Pancreas (tissue), 10 donors: Measurements from ENCODE around the gene AIFM2. TPM values are rescaled to one million over a fixed set of nuclear protein-coding genes. Genes with fewer than 3 reads are reported as not detected.

ENCODE experiments used
- ATAC-seq, 4 donors: fragments of 200-7000 bp; cut with Tn5 transposase; one replicate each; pipeline versions ENCODE4 v1.8.0 to v1.9.1; 2020; ENCODE audit warnings: mild to moderate bottlenecking in 4 of 4, moderate library complexity in 4 of 4
- DNase-seq, 6 donors: peaks; one replicate each; pipeline ENCODE4 v3.0.0-alpha.2; 2020
- FAIRE-seq: peaks from 2 replicates; lab custom pipeline; 2012; peaks lifted over from hg19 to GRCh38; lab: Jason Lieb, UNC
- H3K27ac ChIP-seq, 4 donors: fragments of 200-600 bp; sonication (generic); 1 replicate in 3 of 4; 2 replicates in 1 of 4; pipeline versions ENCODE4 v1.5.0 to v1.8.0; 2020
- H3K27me3 ChIP-seq, 4 donors: fragments of 200-600 bp; one replicate each; pipeline ENCODE4 v1.8.0; 2021
- H3K36me3 ChIP-seq, 3 donors: fragments of 200-600 bp; sonication (generic) in 1 of 3; one replicate each; pipeline versions ENCODE4 v1.5.0 to v1.8.0; 2020 to 2021
- H3K4me1 ChIP-seq, 3 donors: fragments of 200-600 bp; one replicate each; pipeline ENCODE4 v1.8.0; 2021
- H3K4me3 ChIP-seq, 4 donors: fragments of 200-600 bp; sonication (generic) in 2 of 4; one replicate each; pipeline versions ENCODE4 v1.5.0 to v1.8.0; 2020 to 2021
- H3K9me3 ChIP-seq, 4 donors: fragments of 200-600 bp; one replicate each; pipeline ENCODE4 v1.8.0; 2021
- WGBS, 2 donors: extraction: QIAGEN DNeasy Blood & Tissue Kit; methylation state at CpG; one replicate each; pipeline ENCODE4 v1.1.7; 2013; 5-methylcytosine and 5-hydroxymethylcytosine counted together
- intact Hi-C, 3 donors: fragments of 100-400 bp; cut with DNase I; formaldehyde crosslinking; loops; one replicate each; pipeline versions ENCODE4 v1.11.1 to v1.14.2; 2022
- polyA plus RNA-seq, 2 donors: library from polyadenylated mRNA; stranded (reverse); fragments of 200-250 nt; gene quantifications; one replicate each; pipeline ENCODE4 v1.2.3, GENCODE V29; 2013
- total RNA-seq, 6 donors: library from RNA; stranded (reverse); fragmentation: NEBNext Ultra II Directional in 4 of 6; extraction: Animal tissue kit (Norgen Biotek cat#: 25700) in 4 of 6; gene quantifications; one replicate each; pipeline versions ENCODE4 v1.2.1 to v1.2.4, GENCODE V29; 2021 to 2023
- TF ChIP-seq, protein P1 (sequence below), 4 donors: fragments of 200-600 bp; sonication (generic) in 3 of 4; IDR thresholded peaks; one replicate each; pipeline versions ENCODE4 v1.5.0 to v1.8.0; 2021; ENCODE audit warnings: antibody characterized with exemption in 4 of 4
- donor health status: healthy with polysubstance abuse.
- donor health status: DM: no; HTN: no; CAD: no; lungs with moderate emphysema.
- donor health status: DM: no; HTN: no; CAD: no.
- donor health status: control.
- donor health status: control.
- donor health status: Bipolar disorder and iron deficiency.
- donor health status: DM: yes; HTN: yes; CAD: no.
- donor health status: DM: no; HTN: no; CAD: no.
- donor health status: DM: no; HTN: no; CAD: no.
- donor health status: DM: yes; HTN: yes; CAD: no.

AIFM2 gene
- total and polyA plus RNA-seq, 8 donors = 2.0 to 5.0 (median 3.6) TPM

DNA sequence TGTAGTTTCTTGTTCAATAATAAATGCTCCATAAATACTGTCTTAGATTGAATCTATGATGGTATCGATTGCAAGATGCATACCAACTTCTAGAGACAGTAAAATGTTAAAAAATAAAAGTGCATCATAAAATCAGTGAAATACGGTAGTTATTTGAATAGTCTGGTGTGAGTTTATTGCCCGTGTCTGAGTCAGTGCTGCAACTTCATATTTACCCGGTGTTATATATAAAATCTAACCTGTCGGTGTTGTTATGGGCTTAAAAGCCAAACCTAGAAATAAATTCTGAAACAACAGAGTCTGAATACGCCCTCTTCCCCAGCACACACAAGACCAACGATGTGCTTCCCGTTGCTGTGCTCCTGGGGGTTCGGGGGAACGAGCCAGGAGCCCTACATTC lies 63.7 kb downstream of the AIFM2 start:
- TF ChIP-seq, protein P1, sequence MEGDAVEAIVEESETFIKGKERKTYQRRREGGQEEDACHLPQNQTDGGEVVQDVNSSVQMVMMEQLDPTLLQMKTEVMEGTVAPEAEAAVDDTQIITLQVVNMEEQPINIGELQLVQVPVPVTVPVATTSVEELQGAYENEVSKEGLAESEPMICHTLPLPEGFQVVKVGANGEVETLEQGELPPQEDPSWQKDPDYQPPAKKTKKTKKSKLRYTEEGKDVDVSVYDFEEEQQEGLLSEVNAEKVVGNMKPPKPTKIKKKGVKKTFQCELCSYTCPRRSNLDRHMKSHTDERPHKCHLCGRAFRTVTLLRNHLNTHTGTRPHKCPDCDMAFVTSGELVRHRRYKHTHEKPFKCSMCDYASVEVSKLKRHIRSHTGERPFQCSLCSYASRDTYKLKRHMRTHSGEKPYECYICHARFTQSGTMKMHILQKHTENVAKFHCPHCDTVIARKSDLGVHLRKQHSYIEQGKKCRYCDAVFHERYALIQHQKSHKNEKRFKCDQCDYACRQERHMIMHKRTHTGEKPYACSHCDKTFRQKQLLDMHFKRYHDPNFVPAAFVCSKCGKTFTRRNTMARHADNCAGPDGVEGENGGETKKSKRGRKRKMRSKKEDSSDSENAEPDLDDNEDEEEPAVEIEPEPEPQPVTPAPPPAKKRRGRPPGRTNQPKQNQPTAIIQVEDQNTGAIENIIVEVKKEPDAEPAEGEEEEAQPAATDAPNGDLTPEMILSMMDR (IDR thresholded peaks at IDR 0.05) = no peak
- ATAC-seq = no peak

DNA sequence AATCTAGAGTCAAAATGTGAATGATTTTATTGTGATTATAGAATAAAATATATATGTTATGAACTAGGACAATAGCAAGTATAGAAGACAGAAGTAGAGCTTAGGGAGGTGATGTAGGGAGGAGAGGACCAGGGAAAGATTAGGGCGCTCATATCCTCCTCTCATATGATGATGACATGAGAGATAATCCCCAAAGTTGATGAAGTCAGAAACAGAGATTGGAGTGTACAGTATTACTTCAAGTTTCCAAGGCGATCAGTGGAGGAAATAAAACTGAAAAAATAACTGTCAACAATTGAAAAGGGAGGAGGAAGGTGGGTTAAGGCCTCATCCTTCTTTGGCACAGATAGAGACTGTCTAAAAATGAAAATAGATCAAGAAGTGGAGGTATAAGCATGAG lies 65.0 kb downstream of the AIFM2 start:
- Histone ChIP-seq H3K9me3 (no peaks in the 10 kb centered on the region), H3K27ac (no peak overlapping the region), H3K4me3 (no peak overlapping the region), H3K27me3 (no peaks in the 10 kb centered on the region), H3K36me3 (no peaks in the 10 kb centered on the region), H3K4me1 (no peaks in the 10 kb centered on the region)
- FAIRE-seq = no peak
- intact Hi-C loops = no loop called here
- WGBS, 2 donors = 85 to 96% methylated on average over 2 of the region's 2 CpGs
- DNase-seq = no peak
- no peak for ATAC-seq
- TF ChIP-seq, protein P1 (IDR thresholded peaks at IDR 0.05) = no peak

More for the DNA sequence above, 63.7 kb downstream of the AIFM2 start:
- intact Hi-C loops = no loop called here
- DNase-seq (no peak), FAIRE-seq (no peak)
- Histone ChIP-seq H3K4me1 (no peaks in the 10 kb centered on the region), H3K27me3 (no peaks in the 10 kb centered on the region), H3K27ac (no peak overlapping the region), H3K36me3 (no peaks in the 10 kb centered on the region), H3K9me3 (no peaks in the 10 kb centered on the region), H3K4me3 (no peak overlapping the region)
- WGBS, 2 donors = 89 to 94% methylated on average over 10 of the region's 10 CpGs

DNA sequence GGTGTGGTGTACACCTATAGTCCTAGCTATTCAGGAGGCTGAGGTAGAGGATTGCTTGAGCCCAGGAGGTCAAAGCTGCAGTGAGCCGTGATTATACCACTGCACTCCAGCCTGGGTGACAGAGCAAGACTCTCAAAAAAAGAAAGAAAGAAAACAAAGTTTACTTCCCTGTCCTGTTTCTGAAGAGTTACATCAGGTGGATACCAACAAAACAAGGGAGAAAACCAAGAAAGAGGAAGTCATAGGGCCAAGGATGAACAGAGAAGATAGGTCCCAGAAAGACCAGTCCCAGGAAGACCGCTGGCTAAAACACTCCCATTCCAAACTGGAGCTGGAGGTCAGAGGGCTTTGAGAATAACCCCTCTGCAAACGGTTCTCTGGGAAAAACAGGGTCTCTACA lies 66.4 kb downstream of the AIFM2 start:
- Histone ChIP-seq H3K36me3 (no peaks in the 10 kb centered on the region), H3K4me3 (no peak overlapping the region), H3K9me3 (no peaks in the 10 kb centered on the region), H3K27ac (no peak overlapping the region), H3K4me1 (no peaks in the 10 kb centered on the region), H3K27me3 (no peaks in the 10 kb centered on the region)
- DNase-seq (no peak), ATAC-seq (no peak), FAIRE-seq (no peak)
- intact Hi-C loops = no loop called here
- TF ChIP-seq, protein P1 (IDR thresholded peaks at IDR 0.05) = no peak
- 91 to 94% methylated on average over 3 of the region's 3 CpGs for WGBS, 2 donors

DNA sequence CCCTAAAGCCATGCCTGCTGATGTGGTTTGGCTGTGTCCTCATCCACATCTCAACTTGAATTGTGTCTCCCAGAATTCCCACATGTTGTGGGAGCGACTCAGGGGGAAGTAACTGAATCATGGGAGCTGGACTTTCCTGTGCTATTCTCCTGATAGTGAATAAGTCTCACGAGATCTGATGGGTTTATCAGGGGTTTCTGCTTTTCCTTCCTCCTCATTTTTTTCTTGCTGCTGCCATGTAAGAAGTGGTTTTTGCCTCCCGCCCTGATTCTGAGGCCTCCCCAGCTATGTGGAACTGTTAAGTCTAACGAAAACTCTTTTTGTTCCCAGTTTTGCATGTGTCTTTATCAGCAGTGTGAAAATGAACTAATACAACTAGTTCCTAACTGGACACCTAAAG lies 68.1 kb downstream of the AIFM2 start:
- H3K4me1 ChIP-seq = no peaks in the 10 kb centered on the region
- FAIRE-seq = no peak
- 84 to 91% methylated on average over 4 of the region's 4 CpGs for WGBS, 2 donors

DNA sequence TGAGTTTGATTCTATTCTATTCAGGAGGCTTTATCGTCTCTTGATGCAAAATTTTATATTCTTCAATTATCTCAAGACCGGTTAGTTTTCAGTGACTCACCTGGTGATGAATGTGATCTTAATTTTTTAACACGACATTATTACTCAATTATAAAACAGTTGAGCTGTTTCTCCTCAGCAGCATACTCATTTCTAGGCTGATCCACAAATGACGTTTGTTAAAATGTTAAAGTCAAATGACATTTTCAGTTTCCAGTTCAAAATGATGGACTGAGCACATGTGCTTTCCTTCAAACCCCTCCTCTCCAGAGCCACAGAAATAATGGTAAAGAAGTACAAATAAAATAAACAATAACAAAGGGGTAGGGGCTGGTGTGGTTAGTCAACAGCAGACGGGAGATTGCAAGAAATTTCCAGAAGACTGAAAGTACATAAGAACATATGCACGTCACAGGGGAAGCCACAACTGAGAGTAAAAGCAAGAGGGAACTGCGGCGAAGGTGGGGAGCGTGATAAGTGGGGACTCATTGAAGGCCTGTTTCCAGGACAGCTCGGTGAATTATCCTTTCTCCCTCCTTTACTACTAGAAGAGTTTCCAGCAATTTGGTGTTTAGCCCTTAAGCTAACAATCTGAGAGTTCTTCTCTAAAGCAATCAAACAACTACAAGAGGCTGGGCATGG lies 69.1 kb downstream of the AIFM2 start:
- WGBS, 2 donors = 90% methylated on average over 10 of the region's 10 CpGs
- TF ChIP-seq, protein P1 (IDR thresholded peaks at IDR 0.05) = no peak
- H3K9me3 ChIP-seq = no peaks in the 10 kb centered on the region
- H3K4me3 ChIP-seq = no peak overlapping the region
- H3K27ac ChIP-seq = no peak overlapping the region
- FAIRE-seq = no peak
- H3K27me3 ChIP-seq = no peaks in the 10 kb centered on the region
- intact Hi-C loops = no loop called here
- H3K4me1 ChIP-seq = no peaks in the 10 kb centered on the region
- ATAC-seq = no peak
- DNase-seq = no peak
- H3K36me3 ChIP-seq = no peaks in the 10 kb centered on the region

More for the DNA sequence above, 68.1 kb downstream of the AIFM2 start:
- Histone ChIP-seq H3K36me3 (no peaks in the 10 kb centered on the region), H3K27ac (no peak overlapping the region), H3K4me3 (no peak overlapping the region), H3K27me3 (no peaks in the 10 kb centered on the region), H3K9me3 (no peaks in the 10 kb centered on the region)
- no peak for DNase-seq
- TF ChIP-seq, protein P1 (IDR thresholded peaks at IDR 0.05) = no peak
- intact Hi-C loops = no loop called here
- no peak for ATAC-seq
